ENCODE measurements around the gene LNP1.

DNA sequence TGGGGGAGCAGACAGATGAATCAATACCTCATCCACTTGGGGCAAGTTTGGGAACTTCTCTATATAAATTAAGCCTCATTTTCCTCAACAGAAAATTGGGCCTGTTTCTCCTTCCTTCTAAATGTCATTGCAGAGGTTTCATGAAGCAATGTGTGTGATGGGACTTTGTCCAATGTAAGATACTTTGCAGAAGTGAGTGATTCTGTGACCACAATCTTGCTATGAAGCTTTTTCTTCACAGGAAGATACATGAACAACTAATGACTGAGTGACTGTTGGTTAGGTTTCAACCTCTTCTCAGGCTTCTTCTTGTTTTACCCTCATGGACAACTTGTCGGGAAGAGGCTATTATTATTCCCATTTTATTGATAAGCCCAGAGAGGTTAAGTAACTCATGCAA is 102.1 kb downstream of the LNP1 start:
- TF ChIP-seq, protein P1, sequence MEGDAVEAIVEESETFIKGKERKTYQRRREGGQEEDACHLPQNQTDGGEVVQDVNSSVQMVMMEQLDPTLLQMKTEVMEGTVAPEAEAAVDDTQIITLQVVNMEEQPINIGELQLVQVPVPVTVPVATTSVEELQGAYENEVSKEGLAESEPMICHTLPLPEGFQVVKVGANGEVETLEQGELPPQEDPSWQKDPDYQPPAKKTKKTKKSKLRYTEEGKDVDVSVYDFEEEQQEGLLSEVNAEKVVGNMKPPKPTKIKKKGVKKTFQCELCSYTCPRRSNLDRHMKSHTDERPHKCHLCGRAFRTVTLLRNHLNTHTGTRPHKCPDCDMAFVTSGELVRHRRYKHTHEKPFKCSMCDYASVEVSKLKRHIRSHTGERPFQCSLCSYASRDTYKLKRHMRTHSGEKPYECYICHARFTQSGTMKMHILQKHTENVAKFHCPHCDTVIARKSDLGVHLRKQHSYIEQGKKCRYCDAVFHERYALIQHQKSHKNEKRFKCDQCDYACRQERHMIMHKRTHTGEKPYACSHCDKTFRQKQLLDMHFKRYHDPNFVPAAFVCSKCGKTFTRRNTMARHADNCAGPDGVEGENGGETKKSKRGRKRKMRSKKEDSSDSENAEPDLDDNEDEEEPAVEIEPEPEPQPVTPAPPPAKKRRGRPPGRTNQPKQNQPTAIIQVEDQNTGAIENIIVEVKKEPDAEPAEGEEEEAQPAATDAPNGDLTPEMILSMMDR (IDR thresholded peaks at IDR 0.05; ENCODE audit: control extremely low read depth in 1 of 3, insufficient read depth in 1 of 3, low read depth in 1 of 3, low read length in 3 of 3): no peak
- TF ChIP-seq RFX5 (IDR thresholded peaks at IDR 0.05; ENCODE audit: borderline replicate concordance, low read depth, low read length) (no peak), YY1 (IDR thresholded peaks at IDR 0.05; ENCODE audit: low read depth, low read length) (no peak), POLR2AphosphoS5 (IDR thresholded peaks at IDR 0.05; ENCODE audit: low read depth, low read length) (no peak), PHF8 (conservative IDR thresholded peaks at IDR 0.05; ENCODE audit: low read depth, low read length) (no peak), EGR1 (IDR thresholded peaks at IDR 0.05; ENCODE audit: borderline replicate concordance, low read depth, low read length) (no peak), SRF (IDR thresholded peaks at IDR 0.05; ENCODE audit: low read depth, low read length) (no peak)
- TF ChIP-seq, protein P2, sequence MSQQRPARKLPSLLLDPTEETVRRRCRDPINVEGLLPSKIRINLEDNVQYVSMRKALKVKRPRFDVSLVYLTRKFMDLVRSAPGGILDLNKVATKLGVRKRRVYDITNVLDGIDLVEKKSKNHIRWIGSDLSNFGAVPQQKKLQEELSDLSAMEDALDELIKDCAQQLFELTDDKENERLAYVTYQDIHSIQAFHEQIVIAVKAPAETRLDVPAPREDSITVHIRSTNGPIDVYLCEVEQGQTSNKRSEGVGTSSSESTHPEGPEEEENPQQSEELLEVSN (IDR thresholded peaks at IDR 0.05): no peak
